HepG2 (cell line): Measurements from ENCODE around the gene PRKCZ. TPM values are rescaled to one million over a fixed set of nuclear protein-coding genes. Genes with fewer than 3 reads are reported as not detected.

ENCODE experiments used
- ARHGAP35 ChIP-seq: sonication (generic); formaldehyde crosslinking; IDR thresholded peaks from 2 replicates; pipeline ENCODE4 v1.9.0; 2022; ENCODE audit warnings: mild to moderate bottlenecking, inconsistent platforms, moderate library complexity, missing genetic modification reagents, borderline replicate concordance
- CENPT ChIP-seq: sonication (generic); formaldehyde crosslinking; IDR thresholded peaks from 2 replicates; pipeline ENCODE4 v1.8.0; 2022; ENCODE audit warnings: low read depth, mild to moderate bottlenecking, moderate library complexity, missing genetic modification reagents
- EZH2 ChIP-seq: conservative IDR thresholded peaks from 2 replicates; pipeline ENCODE4 v1.6.1; 2012; ENCODE audit warnings: mild to moderate bottlenecking, low read depth, low read length, moderate library complexity
- FOXP1 ChIP-seq, 2 experiments: fragments of 450-650 bp in 1 of 2; IDR thresholded peaks; 2 replicates each; pipeline ENCODE4 v1.6.1; 2017 to 2018; ENCODE audit warnings: antibody characterized with exemption in 1 of 2
- HNF4G ChIP-seq, 2 experiments: sonication (generic) in 1 of 2; formaldehyde crosslinking in 1 of 2; IDR thresholded peaks; 2 replicates each; pipeline versions ENCODE4 v1.4.0 to v1.6.1; 2011 to 2020; ENCODE audit warnings: borderline replicate concordance in 2 of 2, low read depth in 2 of 2, mild to moderate bottlenecking in 2 of 2, low read length in 1 of 2, missing genetic modification reagents in 1 of 2, moderate library complexity in 1 of 2
- JUND ChIP-seq: sonication (generic); formaldehyde crosslinking; IDR thresholded peaks from 2 replicates; pipeline ENCODE4 v1.8.0; 2022; ENCODE audit warnings: mild to moderate bottlenecking, missing genetic modification reagents
- KLF15 ChIP-seq: sonication (generic); formaldehyde crosslinking; IDR thresholded peaks from 2 replicates; pipeline ENCODE4 v1.8.1; 2023; ENCODE audit warnings: borderline replicate concordance, mild to moderate bottlenecking, inconsistent platforms, missing genetic modification reagents, mixed read lengths
- MYC ChIP-seq: sonication (generic); formaldehyde crosslinking; IDR thresholded peaks from 2 replicates; pipeline ENCODE4 v1.9.0; 2021; ENCODE audit warnings: missing genetic modification reagents, borderline replicate concordance
- NR3C1 ChIP-seq: sonication (generic); formaldehyde crosslinking; IDR thresholded peaks from 2 replicates; pipeline ENCODE4 v1.4.0; 2020; ENCODE audit warnings: missing genetic modification reagents
- PHF5A ChIP-seq: IDR thresholded peaks from one replicate; pipeline ENCODE4 v1.6.1; 2018; ENCODE audit warnings: low read depth, missing genetic modification reagents; ENCODE audit not compliant: unreplicated experiment
- POLR2AphosphoS5 ChIP-seq: IDR thresholded peaks from 2 replicates; pipeline ENCODE4 v1.6.1; 2012; ENCODE audit warnings: low read depth, low read length
- PTBP1 ChIP-seq: fragments of 200-400 bp; formaldehyde crosslinking; IDR thresholded peaks from 2 replicates; pipeline ENCODE4 v1.6.1; 2018; ENCODE audit warnings: low read length, low read depth; ENCODE audit not compliant: poor library complexity, severe bottlenecking
- SNRNP70 ChIP-seq: fragments of 200-400 bp; formaldehyde crosslinking; IDR thresholded peaks from 2 replicates; pipeline ENCODE4 v1.6.1; 2017; ENCODE audit warnings: mild to moderate bottlenecking, low read depth, low read length, moderate library complexity
- SOX5 ChIP-seq: IDR thresholded peaks from 2 replicates; pipeline ENCODE4 v1.6.1; 2016; ENCODE audit warnings: borderline replicate concordance
- TFDP2 ChIP-seq: sonication (generic); formaldehyde crosslinking; IDR thresholded peaks from 2 replicates; pipeline ENCODE4 v1.4.0; 2020; ENCODE audit warnings: missing genetic modification reagents
- TOPORS ChIP-seq: sonication (generic); formaldehyde crosslinking; IDR thresholded peaks from 2 replicates; pipeline ENCODE4 v1.8.0; 2023; ENCODE audit warnings: mild to moderate bottlenecking, missing genetic modification reagents
- ZFP36 ChIP-seq: fragments of 150-350 bp; IDR thresholded peaks from 2 replicates; pipeline ENCODE4 v1.6.1; 2018; ENCODE audit warnings: borderline replicate concordance, low read length, low read depth; ENCODE audit not compliant: partially characterized antibody
- ZMYM2 ChIP-seq: sonication (generic); formaldehyde crosslinking; IDR thresholded peaks from 2 replicates; pipeline ENCODE4 v1.8.0; 2022; ENCODE audit warnings: mild to moderate bottlenecking, missing genetic modification reagents
- ZNF24 ChIP-seq: fragments of 450-650 bp; IDR thresholded peaks from 2 replicates; pipeline ENCODE4 v1.6.1; 2017; ENCODE audit warnings: antibody characterized with exemption, mild to moderate bottlenecking
- ZNF256 ChIP-seq: sonication (generic); formaldehyde crosslinking; conservative IDR thresholded peaks from 2 replicates; pipeline ENCODE4 v1.4.0; 2020; ENCODE audit warnings: missing genetic modification reagents
- ZNF34 ChIP-seq: sonication (generic); formaldehyde crosslinking; IDR thresholded peaks from 2 replicates; pipeline ENCODE4 v1.4.0; 2020; ENCODE audit warnings: mild to moderate bottlenecking, missing genetic modification reagents, borderline replicate concordance
- ZNF468 ChIP-seq: sonication (generic); formaldehyde crosslinking; IDR thresholded peaks from 2 replicates; pipeline ENCODE4 v1.8.0; 2022; ENCODE audit warnings: mild to moderate bottlenecking, moderate library complexity, missing genetic modification reagents
- ZNF691 ChIP-seq: sonication (generic); formaldehyde crosslinking; IDR thresholded peaks from 2 replicates; pipeline ENCODE4 v1.4.0; 2020; ENCODE audit warnings: missing genetic modification reagents, low read depth, mild to moderate bottlenecking, borderline replicate concordance
- ZNF773 ChIP-seq: sonication (generic); formaldehyde crosslinking; IDR thresholded peaks from 2 replicates; pipeline ENCODE4 v1.4.0; 2020; ENCODE audit warnings: missing genetic modification reagents, borderline replicate concordance
- polyA plus RNA-seq, 8 experiments: library from polyadenylated mRNA; depleted of rRNA in 3 of 8; stranded (reverse) in 7 of 8; unstranded in 1 of 8; fragments of >200 nt; fragmentation: Illumina TruSeq in 4 of 8; extraction: Trizol in 4 of 8; gene quantifications; 2 replicates each; pipeline versions ENCODE4 v1.2.1 to v1.2.3, GENCODE V29; 2011 to 2016; ENCODE audit warnings: low read depth in 4 of 8, missing spikeins in 1 of 8, mixed read lengths in 1 of 8; ENCODE audit not compliant: insufficient read depth in 1 of 8
- total RNA-seq, 5 experiments: library from RNA; depleted of rRNA; stranded (reverse); fragments of >200 nt; fragmentation: Illumina TruSeq; extraction: Trizol; gene quantifications; 2 replicates each; pipeline ENCODE4 v1.2.3, GENCODE V29; 2016; ENCODE audit warnings: low read depth in 1 of 5
- TF ChIP-seq, protein P1 (sequence below): sonication (generic); formaldehyde crosslinking; IDR thresholded peaks from 2 replicates; pipeline ENCODE4 v1.4.0; 2020; ENCODE audit warnings: missing genetic modification reagents

Gene PRKCZ
- total and polyA plus RNA-seq, 2 of the 13 experiments (the other 11 are each of a cell fraction or from before 2014, with no cell fraction given) = 34.7 to 85.2 TPM

GRCh38 chr1:2232255-2232915, 182.2 kb downstream of the PRKCZ start (continued):
- TF ChIP-seq ZNF691 (peak; percentile 88), TOPORS (no peak), EZH2 (no peak), PHF5A (peak; percentile 62), SOX5 (CRISPR knock-in tag) (peak; percentile 74; the same call in 1 of the 2 replicates), ZNF256 (no peak), MYC (peak; percentile 30; the same call in 1 of the 2 replicates), ZFP36 (no peak), ZNF34 (peak; percentile 27; the same call in 1 of the 2 replicates), SNRNP70 (no peak), POLR2AphosphoS5 (no peak; the same call in 1 of the 2 replicates), PTBP1 (no peak), ZNF773 (CRISPR knock-in tag) (no peak), ZMYM2 (CRISPR knock-in tag) (no peak), ARHGAP35 (no peak), FOXP1 (IDR thresholded peaks at IDR 0.05) (no peak), FOXP1 (CRISPR knock-in tag; IDR thresholded peaks at IDR 0.05) (peak; percentile 85), NR3C1 (CRISPR knock-in tag) (no peak), ZNF24 (no peak), HNF4G (IDR thresholded peaks at IDR 0.05; ENCODE audit: borderline replicate concordance, low read depth, low read length) (peak; percentile 82), HNF4G (CRISPR knock-in tag; IDR thresholded peaks at IDR 0.05; ENCODE audit: borderline replicate concordance, low read depth) (peak; percentile 35; the same call in 1 of the 2 replicates), KLF15 (CRISPR knock-in tag) (no peak), CENPT (CRISPR knock-in tag) (no peak), JUND (no peak), TFDP2 (CRISPR knock-in tag) (no peak), ZNF468 (no peak)
- TF ChIP-seq, protein P1, sequence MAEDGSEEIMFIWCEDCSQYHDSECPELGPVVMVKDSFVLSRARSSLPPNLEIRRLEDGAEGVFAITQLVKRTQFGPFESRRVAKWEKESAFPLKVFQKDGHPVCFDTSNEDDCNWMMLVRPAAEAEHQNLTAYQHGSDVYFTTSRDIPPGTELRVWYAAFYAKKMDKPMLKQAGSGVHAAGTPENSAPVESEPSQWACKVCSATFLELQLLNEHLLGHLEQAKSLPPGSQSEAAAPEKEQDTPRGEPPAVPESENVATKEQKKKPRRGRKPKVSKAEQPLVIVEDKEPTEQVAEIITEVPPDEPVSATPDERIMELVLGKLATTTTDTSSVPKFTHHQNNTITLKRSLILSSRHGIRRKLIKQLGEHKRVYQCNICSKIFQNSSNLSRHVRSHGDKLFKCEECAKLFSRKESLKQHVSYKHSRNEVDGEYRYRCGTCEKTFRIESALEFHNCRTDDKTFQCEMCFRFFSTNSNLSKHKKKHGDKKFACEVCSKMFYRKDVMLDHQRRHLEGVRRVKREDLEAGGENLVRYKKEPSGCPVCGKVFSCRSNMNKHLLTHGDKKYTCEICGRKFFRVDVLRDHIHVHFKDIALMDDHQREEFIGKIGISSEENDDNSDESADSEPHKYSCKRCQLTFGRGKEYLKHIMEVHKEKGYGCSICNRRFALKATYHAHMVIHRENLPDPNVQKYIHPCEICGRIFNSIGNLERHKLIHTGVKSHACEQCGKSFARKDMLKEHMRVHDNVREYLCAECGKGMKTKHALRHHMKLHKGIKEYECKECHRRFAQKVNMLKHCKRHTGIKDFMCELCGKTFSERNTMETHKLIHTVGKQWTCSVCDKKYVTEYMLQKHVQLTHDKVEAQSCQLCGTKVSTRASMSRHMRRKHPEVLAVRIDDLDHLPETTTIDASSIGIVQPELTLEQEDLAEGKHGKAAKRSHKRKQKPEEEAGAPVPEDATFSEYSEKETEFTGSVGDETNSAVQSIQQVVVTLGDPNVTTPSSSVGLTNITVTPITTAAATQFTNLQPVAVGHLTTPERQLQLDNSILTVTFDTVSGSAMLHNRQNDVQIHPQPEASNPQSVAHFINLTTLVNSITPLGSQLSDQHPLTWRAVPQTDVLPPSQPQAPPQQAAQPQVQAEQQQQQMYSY = no peak
